CD4-positive, alpha-beta T cell treated with Interleukin-15 for 1 hour (primary cell): Measurements from ENCODE around the gene B4GALNT3.

Source experiments
- DNase-seq: peaks from one replicate; pipeline ENCODE4 v3.0.0-alpha.2; 2020

Gene B4GALNT3

DNA sequence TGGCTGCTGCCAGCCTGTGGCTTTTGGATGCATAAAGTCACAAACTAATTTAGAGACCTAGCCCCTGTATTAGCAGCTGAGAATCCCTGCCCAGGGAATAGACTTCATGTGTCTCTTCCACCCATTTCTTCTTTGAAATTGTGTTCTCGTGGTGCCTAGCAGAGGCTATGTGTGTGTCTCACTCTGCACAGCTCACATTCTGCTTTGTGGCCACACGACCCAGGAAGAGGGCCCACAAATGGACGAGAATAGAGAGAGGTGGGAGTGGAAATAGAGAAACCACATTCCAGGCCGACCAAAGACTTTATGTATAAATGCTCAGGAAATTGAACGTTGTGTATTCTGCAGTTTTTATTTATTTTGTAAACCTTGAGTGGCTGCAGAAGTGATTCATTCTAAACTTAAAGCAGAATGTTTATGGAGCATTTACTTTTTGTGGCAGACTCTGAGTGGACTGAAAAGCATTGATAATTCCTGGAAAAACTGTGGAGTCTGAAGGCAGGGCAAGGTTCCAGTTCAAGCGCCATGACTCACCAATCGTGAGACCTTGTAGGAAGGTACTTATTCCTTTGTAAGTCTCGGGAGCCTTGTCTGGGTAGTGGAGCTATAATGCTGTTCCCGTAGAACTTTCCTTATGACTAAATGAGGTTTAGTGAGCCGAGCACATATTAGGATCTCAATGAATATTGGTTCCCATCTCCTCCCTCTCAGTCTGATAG, 9.1 kb downstream of the B4GALNT3 start:
- DNase-seq, result no peak

DNA sequence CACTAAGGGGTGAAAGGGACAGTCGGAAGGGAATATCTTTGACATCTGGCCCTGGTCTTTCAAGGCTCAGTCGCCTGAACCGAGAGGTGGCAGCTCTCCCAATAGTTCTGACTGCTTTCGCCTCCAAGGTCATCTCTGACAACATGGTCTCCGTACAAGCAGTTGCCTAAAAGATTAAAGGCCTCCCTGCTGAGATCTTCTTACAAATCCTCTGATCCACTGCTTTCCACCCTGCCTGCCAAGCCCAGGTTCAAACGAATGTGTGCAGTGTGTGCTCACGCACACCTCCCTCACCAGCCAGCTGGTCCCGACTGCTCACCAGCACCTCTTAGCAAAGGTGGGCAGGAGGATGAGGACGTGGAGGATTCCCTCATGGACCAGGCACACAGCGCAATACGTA, 10.4 kb downstream of the B4GALNT3 start:
- DNase-seq, result no peak

DNA sequence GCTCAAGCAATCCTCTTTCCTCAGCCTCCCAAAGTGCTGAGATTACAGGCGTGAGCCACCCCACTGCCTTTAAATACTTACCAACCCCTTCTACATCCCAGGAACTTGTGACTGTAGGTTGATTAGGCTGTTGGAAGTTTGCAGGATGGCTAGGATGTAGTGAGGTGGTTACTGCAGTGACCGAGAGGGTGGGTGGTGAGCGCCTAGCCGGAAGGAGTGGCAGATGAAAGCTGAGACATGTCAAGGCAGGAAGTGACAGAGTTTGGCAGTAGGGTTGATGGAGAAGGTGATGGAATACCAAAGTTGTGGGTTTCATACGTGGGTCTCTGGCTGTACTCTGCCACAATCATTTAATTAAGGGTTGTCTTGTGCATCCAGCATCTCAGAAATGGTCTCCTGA, 13.5 kb downstream of the B4GALNT3 start:
- DNase-seq, result no peak

DNA sequence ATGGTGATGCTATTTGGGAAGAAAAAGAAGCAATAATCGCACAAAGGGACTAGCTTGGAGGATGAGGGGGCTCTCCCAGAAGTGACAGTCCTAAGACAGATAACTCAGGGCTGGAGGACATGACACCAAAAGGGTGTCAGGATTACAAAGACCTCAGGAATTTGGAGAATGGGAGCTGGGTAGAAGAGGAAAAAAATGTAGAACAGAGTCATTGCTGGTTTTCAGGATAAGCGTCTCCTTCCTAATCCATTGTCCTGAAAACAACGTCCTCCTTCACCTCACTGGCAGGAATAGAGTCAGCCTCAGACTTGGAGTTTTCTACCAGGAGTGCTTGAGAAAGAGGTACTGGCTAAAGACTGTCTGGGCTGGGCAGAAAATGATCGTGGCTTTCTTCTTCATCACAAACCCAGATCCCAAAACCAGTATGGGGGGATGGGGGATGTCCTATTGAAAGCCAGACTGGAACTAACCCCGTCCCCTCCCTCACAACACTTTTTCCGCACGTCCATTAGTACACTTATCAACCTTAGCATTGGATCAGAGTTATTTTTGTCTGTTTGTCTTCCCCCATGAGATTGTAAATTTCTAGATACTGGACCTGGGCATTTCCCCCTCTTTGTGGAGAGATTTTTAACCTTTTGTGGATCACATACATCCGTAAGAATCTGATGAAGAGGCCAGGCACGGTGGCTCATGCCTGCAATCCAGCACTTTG, 14.3 kb downstream of the B4GALNT3 start:
- no peak for DNase-seq

DNA sequence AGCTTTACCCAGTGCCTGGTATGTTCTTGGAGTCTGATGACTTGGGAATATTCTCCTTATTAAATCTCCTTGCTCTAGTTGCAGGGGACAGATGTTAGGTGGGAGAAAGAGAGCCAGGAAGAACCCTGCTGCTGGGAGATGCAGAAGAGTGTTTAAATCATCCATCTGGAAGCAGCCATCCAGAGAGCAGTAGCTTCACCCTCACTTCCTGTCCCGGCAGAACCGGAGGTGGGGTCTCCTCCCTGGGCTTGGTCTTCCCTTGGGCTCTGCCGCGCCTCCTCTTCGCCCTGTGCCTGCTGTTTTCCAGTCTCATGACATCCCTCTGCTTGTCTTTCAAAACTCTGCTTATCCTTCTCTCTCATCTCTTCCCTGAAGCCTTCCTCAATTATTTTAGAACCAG, 15.5 kb downstream of the B4GALNT3 start:
- DNase-seq, result no peak

DNA sequence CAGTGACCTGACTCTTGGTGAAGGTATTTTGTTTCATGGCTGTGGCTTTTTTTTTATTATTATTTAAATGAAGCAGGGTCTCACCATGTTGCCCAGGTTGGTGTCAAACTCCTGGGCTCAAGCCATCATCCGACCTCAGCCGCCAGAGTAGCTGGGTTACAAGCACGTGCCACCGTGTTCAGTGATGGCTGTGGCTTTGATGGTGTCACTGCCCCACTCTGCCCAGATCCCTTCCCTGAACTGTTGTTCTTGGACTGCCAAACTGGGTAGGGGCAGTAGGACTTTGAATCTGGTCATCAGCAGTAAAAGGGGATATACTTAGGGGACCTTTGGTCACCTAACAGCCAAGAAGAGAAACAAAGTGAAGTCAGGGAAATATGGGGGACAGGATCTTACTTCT, 19.4 kb downstream of the B4GALNT3 start:
- no peak for DNase-seq

DNA sequence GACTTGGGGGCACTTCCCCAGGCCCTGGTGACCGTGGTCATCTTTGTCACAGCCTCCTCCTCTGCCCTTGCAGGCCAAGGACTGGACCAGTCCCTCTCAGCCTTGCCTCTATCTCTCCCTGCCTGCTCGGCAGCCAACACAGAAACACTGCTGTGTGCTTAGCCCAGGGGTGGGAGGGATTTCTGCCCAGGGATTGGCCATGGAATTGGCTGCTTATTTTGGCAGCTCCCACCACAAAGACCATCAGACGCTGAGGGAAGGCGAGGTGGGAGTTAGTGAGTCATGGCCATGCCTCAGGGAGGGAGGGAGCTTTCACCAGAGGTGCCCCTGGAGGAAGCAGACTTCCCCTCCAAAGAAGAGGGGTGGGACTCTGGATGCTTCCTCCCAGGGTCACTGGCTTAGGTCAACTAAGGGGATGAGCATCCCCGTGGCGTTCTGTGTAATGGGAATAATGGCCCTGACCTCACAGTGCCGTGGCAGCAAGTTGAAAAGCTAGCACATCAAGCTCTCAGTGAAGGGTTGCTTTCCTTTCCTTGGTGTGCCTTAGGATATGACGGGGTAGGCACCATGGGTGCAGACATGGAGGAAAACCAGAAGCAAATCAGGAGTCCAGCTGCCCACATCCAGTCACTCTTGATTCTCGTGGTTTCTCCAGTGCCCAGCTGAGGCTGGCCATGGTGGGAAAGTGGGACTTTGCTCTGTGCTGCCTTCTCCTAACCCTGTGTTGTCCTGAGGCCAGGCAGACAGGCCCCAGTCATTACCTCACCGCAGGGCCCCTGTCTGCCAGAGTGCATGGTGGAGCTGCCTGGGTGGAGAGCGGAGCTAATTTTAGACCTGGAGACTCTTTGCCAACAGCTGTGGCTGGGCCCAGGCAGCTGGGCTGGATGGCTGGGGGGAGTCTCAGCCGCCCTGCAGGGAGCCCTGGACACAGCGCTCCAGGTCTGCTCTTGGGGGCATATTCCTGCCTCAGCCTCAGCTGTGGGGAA, 21.4 kb downstream of the B4GALNT3 start:
- DNase-seq, result no peak

DNA sequence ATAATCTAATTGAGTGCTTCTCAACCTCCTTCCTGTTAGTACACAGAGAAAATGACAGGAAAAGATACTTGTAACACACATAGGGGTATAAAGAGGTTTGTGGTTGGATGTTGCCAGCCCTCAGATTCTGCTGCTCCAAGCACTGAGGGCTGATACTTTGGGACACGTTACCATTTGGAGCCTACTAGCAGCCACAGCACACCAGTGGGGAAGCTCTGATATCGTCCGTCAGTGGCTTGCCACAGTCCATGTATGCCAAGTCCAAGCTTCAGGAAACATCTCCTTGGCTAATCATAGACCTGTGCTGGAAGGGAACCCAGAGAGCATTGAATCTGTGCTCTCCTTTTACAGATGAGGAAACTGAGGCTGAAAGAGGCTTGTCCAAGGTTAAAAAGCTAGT, 22.3 kb downstream of the B4GALNT3 start:
- DNase-seq, result no peak

DNA sequence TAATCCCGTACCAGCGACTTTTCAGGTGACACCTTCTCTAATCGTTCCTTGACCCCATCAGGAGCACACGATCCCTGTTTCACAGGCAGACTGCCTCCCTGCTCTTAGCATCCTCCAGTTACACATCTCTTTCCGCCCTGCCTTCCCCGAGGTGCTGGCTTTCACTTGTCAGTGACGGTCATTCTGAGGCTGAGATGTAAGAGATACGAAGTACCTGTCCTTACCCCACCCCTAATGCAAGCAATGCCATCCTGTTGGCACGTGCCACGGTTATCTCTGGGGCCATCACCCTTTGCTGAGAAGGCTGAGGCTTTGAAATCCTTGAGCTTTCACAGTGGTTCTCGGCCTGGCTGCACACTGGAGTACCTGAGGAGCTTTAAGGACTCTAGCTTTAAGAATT, 24.4 kb downstream of the B4GALNT3 start:
- no peak for DNase-seq

DNA sequence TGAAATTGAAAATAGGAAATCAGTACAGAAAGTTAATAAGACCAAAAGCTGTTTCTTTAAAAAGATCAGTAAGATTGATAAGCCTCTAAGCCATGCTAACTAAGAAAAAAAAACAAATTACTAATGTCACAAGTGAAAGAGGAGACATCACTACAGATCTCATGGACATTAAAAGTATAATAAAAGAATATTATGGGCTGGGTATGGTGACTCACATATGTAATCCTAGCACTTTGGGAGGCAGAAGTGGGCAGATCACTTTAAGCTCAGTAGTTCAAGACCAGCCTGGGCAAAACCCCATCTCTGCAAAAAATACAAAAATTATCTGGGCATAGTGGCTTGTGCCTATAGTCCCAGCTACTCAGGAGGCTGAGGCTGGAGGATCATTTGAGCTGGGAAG, 30.5 kb downstream of the B4GALNT3 start:
- DNase-seq, result no peak

DNA sequence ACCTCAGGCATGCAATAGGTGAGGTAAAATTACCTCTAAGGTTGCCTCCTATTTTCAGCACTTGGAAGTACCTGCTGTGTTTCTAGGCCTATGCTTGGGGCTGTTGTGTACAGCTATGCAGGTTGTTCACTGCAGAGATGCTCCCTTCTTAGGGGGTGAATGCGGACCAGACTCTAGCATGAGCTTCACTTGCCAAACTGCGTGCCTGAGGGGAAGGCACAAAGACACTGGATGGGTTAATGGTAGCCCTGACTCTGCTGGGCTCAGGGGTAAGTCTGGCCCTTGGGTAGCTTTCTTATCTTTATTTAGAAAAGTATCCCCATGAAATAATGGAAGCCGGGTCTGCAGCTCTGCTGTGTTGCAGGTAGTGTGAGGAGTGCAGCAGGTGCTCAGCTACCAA, 35.7 kb downstream of the B4GALNT3 start:
- no peak for DNase-seq

DNA sequence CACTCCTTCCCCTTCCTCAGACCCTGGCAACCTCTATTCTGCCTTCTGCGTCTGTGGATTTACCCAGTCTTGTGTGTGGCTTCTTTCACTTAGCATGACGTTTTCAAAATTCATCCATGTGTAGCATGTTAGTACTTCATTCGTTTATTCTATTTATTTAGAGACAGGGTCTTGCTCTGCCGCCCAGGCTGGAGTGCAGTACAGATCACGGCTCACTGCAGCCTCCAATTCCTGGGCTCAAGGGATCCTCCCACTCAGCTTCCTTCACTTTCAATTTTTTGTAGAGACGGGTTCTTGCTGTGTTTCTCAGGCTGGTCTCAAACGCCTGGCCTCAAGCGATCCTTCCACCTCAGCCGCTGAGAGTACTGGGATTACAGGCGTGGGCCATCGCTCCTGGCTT, 37.0 kb downstream of the B4GALNT3 start:
- DNase-seq, result no peak

DNA sequence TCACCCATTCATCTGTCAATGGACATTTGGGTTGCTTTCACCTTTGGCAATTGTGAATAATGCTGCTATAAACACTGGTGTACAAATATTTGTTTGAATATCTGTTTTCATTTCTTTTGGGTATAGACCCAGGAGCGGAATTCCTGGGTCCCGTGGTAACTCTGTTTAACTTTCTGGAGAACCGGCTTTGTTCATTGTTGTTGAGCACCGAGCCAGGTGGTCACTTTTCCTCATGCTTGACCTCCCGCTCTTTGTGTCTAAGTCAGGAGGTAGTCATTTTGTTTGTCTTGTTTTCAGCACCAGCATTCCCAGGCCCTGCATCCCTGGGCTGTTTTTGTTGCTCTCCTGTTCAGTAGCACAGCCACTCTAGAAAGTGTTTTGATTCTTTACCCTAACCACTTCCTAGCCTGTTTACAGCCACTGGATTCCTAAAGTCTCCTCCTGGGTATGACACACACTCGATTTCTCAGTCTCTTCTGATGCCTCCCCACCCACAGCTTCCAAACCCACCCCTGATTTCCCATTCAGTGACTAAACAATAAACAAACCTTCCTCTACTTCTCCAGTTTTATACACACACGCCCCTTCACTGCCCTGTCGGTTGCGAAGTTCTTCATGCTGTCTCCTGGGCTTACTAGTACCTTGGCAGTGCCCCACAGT, 37.9 kb downstream of the B4GALNT3 start:
- no peak for DNase-seq

DNA sequence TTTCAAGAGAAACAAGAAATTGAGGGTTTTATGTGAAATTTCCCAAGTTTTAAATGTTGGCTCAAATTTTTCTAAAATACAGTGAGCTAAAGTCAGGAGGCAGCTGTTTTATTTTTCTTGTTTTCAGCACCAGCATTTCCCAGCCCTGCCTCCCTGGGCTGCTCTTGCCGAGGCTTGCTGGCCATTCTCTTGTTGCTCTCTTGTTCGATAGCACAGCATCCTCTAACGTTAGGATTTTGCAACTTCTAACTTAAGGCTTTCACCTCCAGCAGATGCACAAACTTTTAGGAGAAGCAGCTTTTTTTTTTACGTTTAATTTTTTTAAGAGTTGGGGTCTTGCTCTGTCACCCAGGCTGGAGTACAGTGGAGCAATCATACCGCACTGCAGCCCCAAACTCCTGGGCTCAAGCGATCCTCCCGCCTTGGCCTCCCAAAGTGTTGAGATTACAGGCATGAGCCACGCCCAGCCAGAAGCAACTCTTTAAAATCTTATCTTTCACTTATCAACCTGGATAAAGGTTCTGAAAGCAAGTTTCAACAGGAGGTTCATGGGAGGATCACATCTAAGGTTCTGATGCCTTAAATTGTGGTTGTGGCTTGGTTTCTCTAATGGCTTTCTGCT, 40.2 kb downstream of the B4GALNT3 start:
- no peak for DNase-seq

DNA sequence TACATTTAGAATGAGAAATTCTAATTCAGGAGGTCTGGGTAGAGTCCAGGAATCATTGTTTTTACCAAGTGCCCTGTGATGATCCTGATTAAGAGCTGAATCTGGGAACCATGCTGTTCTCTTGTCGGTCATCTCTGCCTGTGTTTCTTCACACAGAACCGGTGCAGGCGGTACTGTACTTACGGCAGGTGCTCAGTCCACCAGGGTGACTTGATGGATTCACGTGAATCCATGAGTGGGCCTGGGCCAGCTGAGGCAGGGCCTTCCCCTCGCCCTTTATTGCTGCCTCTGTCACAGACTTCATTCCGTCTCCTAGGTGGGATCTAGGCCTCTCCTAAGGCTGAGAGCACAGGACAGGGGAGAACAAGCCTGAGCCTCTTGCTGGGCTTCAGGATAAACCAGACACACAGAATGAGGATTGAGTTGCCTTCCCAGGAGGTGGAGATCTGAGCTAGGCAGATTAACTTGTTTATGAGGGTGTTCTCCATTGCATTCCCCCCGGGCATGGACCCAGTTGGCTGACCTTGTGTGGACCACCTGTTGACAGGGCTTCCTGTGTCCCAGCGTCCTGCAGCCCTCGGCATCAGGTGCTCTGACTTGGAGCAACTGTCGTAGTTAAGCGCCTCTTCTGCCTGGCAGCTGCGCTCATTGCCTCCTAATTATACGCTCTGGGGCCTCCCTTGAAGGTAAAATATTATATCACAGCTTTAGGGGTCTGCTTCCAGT, 42.1 kb downstream of the B4GALNT3 start:
- no peak for DNase-seq

DNA sequence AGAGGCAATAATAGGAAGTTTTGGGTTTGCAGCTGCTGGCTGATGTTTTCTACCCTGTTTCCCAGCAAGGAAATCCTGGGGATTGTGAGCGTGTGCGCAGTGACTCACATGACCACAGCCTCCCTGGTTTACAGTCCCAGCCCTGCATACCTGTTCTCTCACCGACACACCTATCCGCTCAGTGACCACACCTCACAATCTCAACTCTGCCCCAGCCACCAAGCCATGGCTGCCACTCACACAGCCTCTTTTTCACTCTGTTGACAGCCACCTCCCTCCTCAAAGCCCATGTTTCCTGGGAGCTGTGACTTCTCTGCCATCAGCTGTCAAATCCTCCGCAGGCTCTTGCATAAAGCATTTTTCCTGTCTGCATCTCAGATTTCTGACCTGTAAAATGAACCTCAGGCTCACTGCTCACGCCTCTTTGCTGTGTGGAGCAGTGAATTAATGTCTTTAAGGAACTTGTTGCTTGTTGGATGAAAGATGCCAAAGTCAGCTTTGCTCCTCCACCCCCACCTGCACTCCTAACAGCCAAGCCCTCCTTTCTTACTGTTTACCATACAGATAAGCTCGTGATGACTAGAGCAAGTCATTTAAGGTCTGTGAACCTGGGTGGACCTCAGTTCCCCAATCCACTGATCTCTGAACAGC, 43.5 kb downstream of the B4GALNT3 start:
- DNase-seq, result no peak

DNA sequence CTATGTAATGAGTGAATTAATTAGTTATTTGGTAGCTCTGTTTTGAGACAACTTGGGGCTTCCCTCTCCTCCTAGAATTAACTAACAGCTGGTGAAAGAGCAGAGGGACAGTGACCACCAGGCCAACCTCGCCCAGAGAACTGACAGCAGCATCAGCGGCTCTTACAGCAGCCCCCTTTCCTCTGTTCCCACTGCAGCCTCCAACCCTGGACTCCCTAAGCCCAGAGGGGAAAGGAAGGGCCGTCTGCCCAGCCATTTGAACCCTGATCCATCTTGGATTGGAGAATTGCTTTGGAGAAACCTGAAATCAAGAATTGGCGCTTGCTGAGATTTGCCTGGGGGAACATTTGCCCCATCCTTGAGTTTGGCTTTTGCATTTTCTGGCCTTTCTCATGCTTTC, 45.5 kb downstream of the B4GALNT3 start:
- no peak for DNase-seq

DNA sequence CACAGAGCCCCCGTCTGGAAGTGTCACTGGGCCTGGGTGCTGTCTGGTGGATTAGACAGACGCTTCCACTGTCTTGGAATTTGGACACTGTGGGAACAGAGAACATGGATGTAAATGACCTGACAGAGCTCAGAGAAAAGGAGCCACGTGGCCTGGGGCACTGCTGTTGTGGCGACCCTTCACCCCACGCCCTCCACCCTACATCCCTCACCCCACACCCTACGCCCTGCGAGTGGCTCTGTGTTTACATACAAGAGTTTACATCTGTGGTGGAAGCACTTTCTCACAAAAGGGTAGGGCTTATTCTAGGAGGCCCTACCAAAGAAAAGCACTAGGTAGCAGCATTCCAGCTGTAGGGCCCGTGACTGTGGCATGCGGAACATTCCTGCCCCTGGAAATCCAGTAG, 47.7 kb downstream of the B4GALNT3 start:
- DNase-seq, result no peak

DNA sequence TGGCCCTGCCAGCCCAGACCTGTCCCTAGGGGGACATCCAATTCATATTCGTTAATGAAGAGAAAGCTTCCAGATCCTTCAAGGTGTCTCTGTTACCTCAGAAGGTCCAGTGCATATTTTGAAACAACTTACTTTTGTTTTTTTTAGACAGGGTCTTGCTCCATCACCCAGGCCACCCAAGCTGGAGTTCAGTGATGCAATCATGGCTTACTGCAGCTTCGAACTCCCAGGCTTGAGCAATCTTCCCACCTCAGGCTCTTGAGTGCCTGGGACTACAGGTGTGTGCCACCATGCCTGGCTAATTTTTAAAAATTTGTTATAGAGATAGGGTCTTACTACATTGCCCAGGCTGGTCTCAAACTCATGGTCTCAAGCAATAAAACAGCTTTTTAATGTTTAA, 48.4 kb downstream of the B4GALNT3 start:
- DNase-seq, result no peak

DNA sequence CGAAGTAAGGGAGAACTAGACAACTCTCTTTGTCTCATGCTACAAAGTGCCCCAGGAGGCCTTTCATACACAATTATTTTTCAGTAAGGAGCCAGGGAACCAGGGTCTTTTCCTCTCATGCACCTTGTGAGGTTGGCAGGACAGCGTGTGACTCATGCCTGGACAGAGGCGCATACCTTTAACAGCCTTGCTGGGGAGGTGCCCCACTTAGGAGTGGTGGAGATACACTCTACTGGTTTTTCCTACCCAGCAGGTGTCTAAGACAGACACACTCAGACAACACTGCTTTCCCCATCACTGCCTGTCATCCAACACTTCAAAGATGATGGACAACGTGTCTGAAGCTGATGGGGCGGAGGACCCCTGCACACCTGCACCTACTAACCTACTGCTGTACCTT, 49.1 kb downstream of the B4GALNT3 start:
- no peak for DNase-seq

DNA sequence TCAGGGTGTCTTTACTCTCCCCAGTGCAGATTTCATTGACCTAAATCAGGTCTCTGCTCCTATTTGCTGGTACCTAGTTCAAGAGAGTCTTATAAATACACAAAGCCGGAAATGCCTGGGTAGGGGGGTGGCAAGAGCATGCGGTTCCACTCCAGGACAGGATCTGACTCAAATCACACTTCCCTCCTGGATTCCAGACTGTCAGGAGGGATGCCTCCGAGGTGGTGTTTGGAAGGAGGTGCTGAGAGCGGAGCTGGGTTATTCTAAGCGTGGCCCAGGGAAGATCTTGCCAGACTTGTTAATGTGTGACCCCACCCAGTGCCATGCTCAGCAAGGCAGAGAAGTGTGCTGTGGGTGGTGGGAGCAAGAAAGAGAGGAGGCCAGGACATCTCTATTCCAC, 49.8 kb downstream of the B4GALNT3 start:
- no peak for DNase-seq
